Measurements from ENCODE around the gene SPNS3. TPM values are rescaled to one million over a fixed set of nuclear protein-coding genes. Genes with fewer than 3 reads are reported as not detected.

SPNS3 gene
- total RNA-seq (2014; rRNA removed; shearing (Covaris generic)): not detected in 2 replicates

DNA sequence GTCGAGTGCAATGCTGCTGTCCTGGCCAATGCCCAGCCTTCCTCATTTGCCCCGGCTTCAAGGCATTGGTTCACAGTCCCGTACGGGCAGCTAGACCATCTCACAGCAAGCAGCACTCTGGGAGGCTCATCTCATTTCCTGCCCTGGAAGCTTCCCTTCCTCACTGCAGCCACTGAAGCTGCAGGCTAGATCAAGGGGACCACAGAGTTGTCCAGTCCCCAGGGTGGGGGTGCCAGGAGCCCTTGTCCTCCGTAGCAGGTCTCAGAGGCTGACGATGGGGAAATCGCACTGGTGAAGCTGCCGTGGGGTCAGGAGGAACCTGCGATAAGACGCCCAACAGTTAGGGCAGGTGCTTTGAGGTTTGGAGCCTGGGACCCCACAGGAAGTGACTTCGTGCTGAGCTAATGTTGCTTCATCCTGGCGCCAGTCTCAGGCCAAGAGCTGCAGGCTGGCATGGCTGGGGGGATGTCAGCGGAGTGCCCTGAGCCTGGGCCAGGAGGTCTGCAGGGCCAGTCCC lies at the start of gene SPNS3:
Gene SPNS3 (plus strand): TSS at position 426 of the 517 bp plus-strand sequence. CDS start 28 bp downstream, at position 454.
- H3K4me3 ChIP-seq: no peak within 1 kb of the TSS
- DNase-seq (ENCODE audit: low read depth in 1 of 2, low spot score in 2 of 2): no peak
- no peaks in the 10 kb centered on the region for H3K4me1 ChIP-seq (replicated peaks)
- H3K27ac ChIP-seq: no peak within 1 kb of the TSS
- H3K36me3 ChIP-seq: no peaks in the 10 kb centered on the region
- H3K9me3 ChIP-seq (replicated peaks): no peaks in the 10 kb centered on the region
- no peaks in the 10 kb centered on the region for H3K27me3 ChIP-seq (replicated peaks)

- no peaks in the 10 kb centered on the region for H3K4me1 ChIP-seq (replicated peaks)
- H3K4me3 ChIP-seq: no peak overlapping the region
- no peaks in the 10 kb centered on the region for H3K27me3 ChIP-seq (replicated peaks)
- DNase-seq (ENCODE audit: low read depth in 1 of 2, low spot score in 2 of 2): no peak
- H3K27ac ChIP-seq: no peak overlapping the region
- no peaks in the 10 kb centered on the region for H3K36me3 ChIP-seq
- no peaks in the 10 kb centered on the region for H3K9me3 ChIP-seq (replicated peaks)
These were observed 47.3 kb upstream of the SPNS3 start for GRCh38 chr17:4386406-4386805.

- Histone ChIP-seq H3K4me3 (no peak overlapping the region), H3K9me3 (replicated peaks) (no peaks in the 10 kb centered on the region), H3K27ac (no peak overlapping the region), H3K4me1 (replicated peaks) (no peaks in the 10 kb centered on the region), H3K27me3 (replicated peaks) (no peaks in the 10 kb centered on the region), H3K36me3 (no peaks in the 10 kb centered on the region)
- no peak for DNase-seq (ENCODE audit: low read depth in 1 of 2, low spot score in 2 of 2)
These were observed 46.6 kb upstream of the SPNS3 start for GRCh38 chr17:4387137-4387536.

DNA sequence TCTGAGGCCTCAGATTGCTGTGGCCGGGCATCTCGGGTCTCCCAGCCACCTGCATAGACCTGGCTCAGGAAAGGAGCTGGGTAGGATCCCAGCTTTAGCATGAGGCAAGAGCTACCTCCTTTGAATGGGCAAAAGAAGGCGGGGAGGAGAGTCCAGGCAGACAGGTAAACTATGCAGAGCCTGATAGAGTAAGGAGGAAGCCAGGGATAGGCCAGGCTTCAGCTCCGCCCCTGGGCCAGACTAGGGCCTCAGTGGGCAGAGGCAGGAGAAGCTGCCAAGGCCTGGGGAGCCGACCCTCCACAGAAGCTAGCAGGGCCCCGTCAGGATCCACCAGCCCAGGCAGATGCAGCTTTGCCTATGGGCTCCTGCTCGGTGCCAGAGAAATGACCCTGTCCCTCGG lies 44.7 kb upstream of the SPNS3 start:
- H3K27ac ChIP-seq: no peak overlapping the region
- H3K27me3 ChIP-seq (replicated peaks): no peaks in the 10 kb centered on the region
- no peaks in the 10 kb centered on the region for H3K4me1 ChIP-seq (replicated peaks)
- no peak overlapping the region for H3K4me3 ChIP-seq
- no peak for DNase-seq (ENCODE audit: low read depth in 1 of 2, low spot score in 2 of 2)
- no peaks in the 10 kb centered on the region for H3K36me3 ChIP-seq
- H3K9me3 ChIP-seq (replicated peaks): no peaks in the 10 kb centered on the region

DNA sequence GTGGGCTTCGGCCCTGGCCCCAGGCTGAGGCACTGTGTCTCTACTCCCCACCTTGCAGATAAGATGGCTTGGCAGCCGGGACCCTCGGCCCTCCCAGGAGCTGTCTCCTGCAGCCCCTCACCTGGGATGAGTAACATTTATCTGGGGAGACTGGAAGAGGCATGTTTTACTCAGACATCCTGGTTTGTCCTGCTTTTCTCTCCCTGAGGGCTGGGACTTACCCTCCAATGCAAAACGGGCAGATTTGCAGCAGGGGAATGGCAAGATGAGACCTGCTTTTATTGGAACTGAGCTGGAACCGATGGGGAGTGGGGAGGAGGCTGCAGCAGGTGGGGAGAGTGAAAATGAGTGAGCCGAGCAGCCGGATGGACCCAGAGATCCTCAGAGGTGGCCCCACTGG lies 39.9 kb upstream of the SPNS3 start:
- no peaks in the 10 kb centered on the region for H3K9me3 ChIP-seq (replicated peaks)
- H3K4me1 ChIP-seq (replicated peaks): no peaks in the 10 kb centered on the region
- DNase-seq (ENCODE audit: low read depth in 1 of 2, low spot score in 2 of 2): no peak
- no peak overlapping the region for H3K27ac ChIP-seq
- no peaks in the 10 kb centered on the region for H3K36me3 ChIP-seq
- H3K4me3 ChIP-seq: no peak overlapping the region
- no peaks in the 10 kb centered on the region for H3K27me3 ChIP-seq (replicated peaks)

GRCh38 chr17:4394208-4395110 lies 39.3 kb upstream of the SPNS3 start:
- Histone ChIP-seq H3K9me3 (replicated peaks) (no peaks in the 10 kb centered on the region), H3K4me1 (replicated peaks) (no peaks in the 10 kb centered on the region), H3K36me3 (no peaks in the 10 kb centered on the region), H3K4me3 (no peak overlapping the region), H3K27me3 (replicated peaks) (no peaks in the 10 kb centered on the region), H3K27ac (no peak overlapping the region)
- no peak for DNase-seq (ENCODE audit: low read depth in 1 of 2, low spot score in 2 of 2)

- DNase-seq (ENCODE audit: low read depth in 1 of 2, low spot score in 2 of 2): no peak
- Histone ChIP-seq H3K27me3 (replicated peaks) (no peaks in the 10 kb centered on the region), H3K9me3 (replicated peaks) (no peaks in the 10 kb centered on the region), H3K4me1 (replicated peaks) (no peaks in the 10 kb centered on the region), H3K4me3 (no peak overlapping the region), H3K36me3 (no peaks in the 10 kb centered on the region), H3K27ac (no peak overlapping the region)
These were observed 38.6 kb upstream of the SPNS3 start for GRCh38 chr17:4395111-4395478.

DNA sequence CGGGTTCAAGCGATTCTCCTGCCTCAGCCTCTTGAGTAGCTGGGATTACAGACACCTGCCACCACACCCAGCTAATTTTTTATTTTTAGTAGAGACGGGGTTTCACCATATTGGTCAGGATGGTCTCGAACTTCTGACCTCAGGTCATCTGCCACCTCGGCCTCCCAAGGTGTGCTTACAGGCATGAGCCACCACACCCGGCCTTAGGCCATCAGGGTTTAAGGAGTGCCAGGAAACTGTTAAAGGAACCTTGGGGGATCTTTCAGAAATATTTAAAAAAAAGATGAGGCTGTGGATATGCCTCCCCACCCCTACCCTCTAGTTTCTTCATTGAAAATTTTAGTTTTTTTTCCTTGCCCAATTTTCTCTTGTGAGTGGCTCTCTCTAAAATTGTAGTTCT lies 35.9 kb upstream of the SPNS3 start:
- DNase-seq (ENCODE audit: low read depth in 1 of 2, low spot score in 2 of 2): no peak
- Histone ChIP-seq H3K27ac (no peak overlapping the region), H3K4me3 (no peak overlapping the region), H3K9me3 (replicated peaks) (no peaks in the 10 kb centered on the region), H3K27me3 (replicated peaks) (no peaks in the 10 kb centered on the region), H3K4me1 (replicated peaks) (no peaks in the 10 kb centered on the region), H3K36me3 (no peaks in the 10 kb centered on the region)

DNA sequence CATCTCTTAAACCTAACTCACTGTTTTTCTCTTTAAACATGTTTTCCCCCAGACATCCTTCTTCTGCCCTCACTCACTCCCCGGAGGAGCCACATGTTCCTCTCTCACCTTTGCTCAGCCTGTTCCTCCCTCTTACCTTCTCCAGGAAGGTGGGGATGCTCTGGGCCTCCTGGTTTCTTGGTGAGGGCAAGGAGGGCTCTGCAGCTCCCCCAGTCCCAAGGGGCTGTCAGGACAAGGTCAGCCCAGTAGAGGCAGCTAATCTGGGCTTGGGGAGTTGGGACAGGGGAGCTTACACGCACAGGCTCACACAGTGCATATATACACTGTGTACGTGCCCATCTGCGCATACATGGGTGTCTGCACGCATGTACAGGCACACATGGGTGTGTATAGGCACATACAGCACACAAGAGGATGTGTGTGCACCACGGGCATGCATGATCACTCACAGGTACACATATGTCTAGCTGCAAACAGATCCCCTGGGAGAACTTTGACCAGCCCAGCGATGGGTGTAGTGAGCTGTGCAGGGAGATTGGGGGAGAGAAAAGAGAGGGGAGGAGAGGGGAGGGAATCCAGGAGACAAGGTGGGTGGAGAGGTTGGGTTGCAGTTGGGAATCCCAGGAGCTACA lies 28.6 kb upstream of the SPNS3 start:
- no peak overlapping the region for H3K4me3 ChIP-seq
- no peak overlapping the region for H3K27ac ChIP-seq
- H3K27me3 ChIP-seq (replicated peaks): no peaks in the 10 kb centered on the region
- no peaks in the 10 kb centered on the region for H3K4me1 ChIP-seq (replicated peaks)
- no peaks in the 10 kb centered on the region for H3K36me3 ChIP-seq
- no peaks in the 10 kb centered on the region for H3K9me3 ChIP-seq (replicated peaks)
- DNase-seq (ENCODE audit: low read depth in 1 of 2, low spot score in 2 of 2): no peak

DNA sequence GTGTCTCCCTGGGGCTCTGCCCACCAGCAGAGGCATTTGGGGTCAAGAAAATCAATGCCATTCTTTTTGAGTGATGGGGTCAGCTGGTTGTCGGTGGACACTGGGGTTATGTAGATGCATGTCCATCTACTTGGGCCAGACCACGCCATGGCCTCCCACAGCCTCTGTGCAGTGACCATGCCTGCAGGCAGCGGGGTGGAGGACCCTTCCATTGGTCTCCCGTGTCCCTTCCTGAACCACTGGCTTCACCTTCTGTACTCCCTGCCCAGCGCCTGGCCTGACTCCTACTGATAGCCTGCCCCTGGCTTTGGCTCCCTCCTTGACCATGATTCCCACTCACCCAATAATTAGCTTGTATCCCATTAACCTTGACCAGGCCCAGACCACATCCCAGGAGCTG lies 28.0 kb upstream of the SPNS3 start:
- no peaks in the 10 kb centered on the region for H3K4me1 ChIP-seq (replicated peaks)

DNA sequence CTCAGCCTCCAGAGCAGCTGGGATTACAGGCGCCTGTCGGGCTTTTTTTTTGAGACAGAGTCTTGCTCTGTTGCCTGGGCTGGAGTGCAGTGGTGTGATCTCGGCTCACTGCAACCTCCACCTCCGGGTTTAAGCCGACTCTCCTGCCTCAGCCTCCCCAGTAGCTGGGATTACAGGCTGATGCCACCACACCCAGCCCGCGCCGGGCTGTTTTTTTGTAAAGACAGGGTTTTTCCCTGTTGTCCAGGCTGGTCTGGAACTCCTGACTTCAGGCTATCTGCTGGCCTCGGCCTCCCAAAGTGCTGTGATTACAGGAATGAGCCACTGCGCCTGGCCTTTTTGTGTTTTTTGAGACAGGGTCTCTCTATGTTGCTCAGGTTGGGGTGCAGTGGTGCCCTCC lies 27.4 kb upstream of the SPNS3 start:
- DNase-seq (ENCODE audit: low read depth in 1 of 2, low spot score in 2 of 2): no peak
- no peaks in the 10 kb centered on the region for H3K4me1 ChIP-seq (replicated peaks)
- H3K27me3 ChIP-seq (replicated peaks): no peaks in the 10 kb centered on the region
- no peaks in the 10 kb centered on the region for H3K9me3 ChIP-seq (replicated peaks)
- H3K36me3 ChIP-seq: no peaks in the 10 kb centered on the region
- H3K27ac ChIP-seq: no peak overlapping the region
- H3K4me3 ChIP-seq: no peak overlapping the region

More for the DNA sequence above, 28.0 kb upstream of the SPNS3 start:
- H3K9me3 ChIP-seq (replicated peaks): no peaks in the 10 kb centered on the region
- no peak for DNase-seq (ENCODE audit: low read depth in 1 of 2, low spot score in 2 of 2)
- H3K4me3 ChIP-seq: no peak overlapping the region
- no peaks in the 10 kb centered on the region for H3K27me3 ChIP-seq (replicated peaks)
- no peaks in the 10 kb centered on the region for H3K36me3 ChIP-seq
- H3K27ac ChIP-seq: no peak overlapping the region

- Histone ChIP-seq H3K9me3 (replicated peaks) (no peaks in the 10 kb centered on the region), H3K27me3 (replicated peaks) (no peaks in the 10 kb centered on the region), H3K4me1 (replicated peaks) (no peaks in the 10 kb centered on the region), H3K36me3 (no peaks in the 10 kb centered on the region), H3K4me3 (no peak overlapping the region), H3K27ac (no peak overlapping the region)
- no peak for DNase-seq (ENCODE audit: low read depth in 1 of 2, low spot score in 2 of 2)
These were observed 26.5 kb upstream of the SPNS3 start for GRCh38 chr17:4407216-4407615.

DNA sequence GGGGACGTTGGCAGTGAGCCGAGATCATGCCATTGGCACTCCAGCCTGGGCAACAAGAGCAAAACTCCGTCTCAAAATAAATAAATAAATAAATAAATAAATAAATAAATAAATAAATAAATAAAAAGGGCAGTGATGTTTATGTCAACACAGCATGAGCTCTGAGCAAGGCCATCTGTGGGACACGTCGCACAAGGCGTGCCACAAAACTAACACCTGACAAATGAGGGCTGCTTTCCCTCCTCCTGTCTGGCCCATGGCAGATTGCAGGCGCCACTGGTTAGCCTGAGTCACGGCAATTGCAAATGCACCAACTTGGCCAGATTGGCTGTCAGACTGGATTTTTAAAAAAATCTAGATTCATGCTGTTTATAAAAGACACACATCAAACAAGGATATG lies 25.9 kb upstream of the SPNS3 start:
- Histone ChIP-seq H3K4me3 (no peak overlapping the region), H3K36me3 (no peaks in the 10 kb centered on the region), H3K9me3 (replicated peaks) (no peaks in the 10 kb centered on the region), H3K27me3 (replicated peaks) (no peaks in the 10 kb centered on the region), H3K4me1 (replicated peaks) (no peaks in the 10 kb centered on the region), H3K27ac (no peak overlapping the region)
- DNase-seq (ENCODE audit: low read depth in 1 of 2, low spot score in 2 of 2): no peak

DNA sequence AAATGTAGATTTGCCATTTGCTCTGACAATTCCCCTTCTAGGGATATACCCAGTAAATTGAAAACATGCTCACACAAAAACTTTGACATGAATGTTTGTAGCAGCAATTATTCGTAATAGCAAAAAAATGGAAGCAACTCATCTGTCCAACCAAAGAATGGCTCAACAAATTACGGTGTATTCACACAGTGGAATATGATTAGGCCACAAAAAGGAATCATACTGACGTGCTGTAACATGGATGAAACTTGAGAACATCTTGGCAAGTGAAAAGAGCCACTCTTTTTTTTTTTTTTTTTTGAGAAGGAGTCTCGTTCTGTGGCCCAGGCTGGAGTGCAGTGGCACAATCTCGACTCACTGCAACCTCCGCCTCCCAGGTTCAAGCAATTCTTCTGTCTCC lies 24.1 kb upstream of the SPNS3 start:
- no peak overlapping the region for H3K4me3 ChIP-seq
- H3K9me3 ChIP-seq (replicated peaks): no peaks in the 10 kb centered on the region
- H3K36me3 ChIP-seq: no peaks in the 10 kb centered on the region
- H3K27ac ChIP-seq: no peak overlapping the region
- DNase-seq (ENCODE audit: low read depth in 1 of 2, low spot score in 2 of 2): no peak
- no peaks in the 10 kb centered on the region for H3K27me3 ChIP-seq (replicated peaks)
- H3K4me1 ChIP-seq (replicated peaks): no peaks in the 10 kb centered on the region
